Measurements from ENCODE around the gene PLB1. TPM values are rescaled to one million over a fixed set of nuclear protein-coding genes. Genes with fewer than 3 reads are reported as not detected.

Gene PLB1
- total and polyA plus RNA-seq, 2 donors (not counting 1 experiment from before 2014, with no cell fraction given) = 0.25 to 0.51 TPM

DNA sequence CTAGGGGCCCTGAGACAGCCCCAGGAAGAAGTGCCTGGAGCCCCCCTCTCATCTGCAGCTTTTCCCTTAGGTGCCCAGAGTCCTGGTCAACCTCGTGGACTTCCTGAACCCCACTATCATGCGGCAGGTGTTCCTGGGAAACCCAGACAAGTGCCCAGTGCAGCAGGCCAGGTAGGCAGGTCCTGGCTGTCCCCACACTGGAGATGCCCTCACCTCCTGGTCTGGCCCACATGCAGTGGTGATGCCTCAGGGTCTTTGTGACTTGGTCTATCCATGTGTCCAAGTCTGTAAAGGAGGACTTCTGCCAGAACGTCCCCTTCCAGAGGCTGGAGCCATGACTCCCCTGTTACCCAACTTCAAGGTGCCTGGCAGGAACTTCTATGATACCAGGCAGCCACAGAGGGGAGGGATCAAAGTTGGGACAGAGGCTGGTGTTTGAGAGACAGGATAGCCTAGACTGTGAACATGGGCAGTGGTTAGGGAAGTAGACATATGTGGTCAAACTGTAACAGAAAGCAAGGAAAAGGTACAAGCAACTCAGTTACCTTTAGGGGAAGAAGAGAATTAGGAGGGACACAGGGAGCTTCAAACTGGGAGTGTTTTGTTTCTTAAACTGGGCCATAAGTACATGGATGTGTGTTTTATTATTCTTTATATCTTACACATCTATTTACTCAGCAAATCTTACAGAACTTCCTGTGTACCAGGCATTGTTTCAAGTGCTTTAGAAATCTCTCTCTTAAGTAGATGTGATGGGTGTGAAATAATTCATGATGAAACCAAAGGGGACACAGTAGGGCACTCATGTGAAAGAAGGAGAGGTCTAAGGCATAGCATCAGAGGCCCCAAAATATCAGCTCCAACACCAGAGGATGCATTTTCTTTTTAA is 107.1 kb downstream of the PLB1 start:
- Mint-ChIP-seq H3K27ac (no peak overlapping the region), H3K27me3 (no peaks in the 10 kb centered on the region), H3K9me3 (ENCODE audit: insufficient read depth) (no peaks in the 10 kb centered on the region), H3K4me1 (peaks cover 13% of the 10 kb centered on the region), H3K4me3 (no peak overlapping the region)
- Histone ChIP-seq H3K4me2 (replicated peaks; ENCODE audit: low read depth, low read length, poor library complexity, severe bottlenecking) (no peak overlapping the region), H4K20me1 (ENCODE audit: control insufficient read depth, insufficient read depth, low read length, poor library complexity, severe bottlenecking) (no peaks in the 10 kb centered on the region), H3K4me3 (ENCODE audit: control extremely low read depth in 1 of 5, extremely low read depth in 1 of 5, insufficient read depth in 1 of 5, low read depth in 2 of 5, low read length in 4 of 5) (no peak overlapping the region), H3K27ac (ENCODE audit: low read length in 2 of 2) (no peak overlapping the region), H2AFZ (ENCODE audit: insufficient read depth, low read depth, low read length, poor library complexity, severe bottlenecking) (no peak overlapping the region), H3K4me1 (ENCODE audit: control insufficient read depth in 2 of 2, insufficient read depth in 2 of 2, low read length in 2 of 2) (peaks cover 5 to 13% of the 10 kb centered on the region in 2 donors), H3K79me2 (ENCODE audit: control insufficient read depth, insufficient read depth, low read length) (no peaks in the 10 kb centered on the region), H3K36me3 (replicated peaks in 1 of 2; ENCODE audit: control extremely low read depth in 1 of 2, control insufficient read depth in 1 of 2, extremely low read depth in 1 of 2, insufficient read depth in 2 of 2, low read length in 1 of 2) (no peaks in the 10 kb centered on the region), H3K9ac (ENCODE audit: low read length) (no peak overlapping the region), H3K27me3 (replicated peaks in 1 of 4; ENCODE audit: control extremely low read depth in 1 of 4, control insufficient read depth in 3 of 4, insufficient read depth in 4 of 4, low read length in 3 of 4) (no peaks in the 10 kb centered on the region), H3K9me3 (ENCODE audit: control extremely low read depth in 1 of 3, control insufficient read depth in 2 of 3, insufficient read depth in 1 of 3, low read length in 2 of 3) (no peaks in the 10 kb centered on the region)
- TF ChIP-seq, protein P1, sequence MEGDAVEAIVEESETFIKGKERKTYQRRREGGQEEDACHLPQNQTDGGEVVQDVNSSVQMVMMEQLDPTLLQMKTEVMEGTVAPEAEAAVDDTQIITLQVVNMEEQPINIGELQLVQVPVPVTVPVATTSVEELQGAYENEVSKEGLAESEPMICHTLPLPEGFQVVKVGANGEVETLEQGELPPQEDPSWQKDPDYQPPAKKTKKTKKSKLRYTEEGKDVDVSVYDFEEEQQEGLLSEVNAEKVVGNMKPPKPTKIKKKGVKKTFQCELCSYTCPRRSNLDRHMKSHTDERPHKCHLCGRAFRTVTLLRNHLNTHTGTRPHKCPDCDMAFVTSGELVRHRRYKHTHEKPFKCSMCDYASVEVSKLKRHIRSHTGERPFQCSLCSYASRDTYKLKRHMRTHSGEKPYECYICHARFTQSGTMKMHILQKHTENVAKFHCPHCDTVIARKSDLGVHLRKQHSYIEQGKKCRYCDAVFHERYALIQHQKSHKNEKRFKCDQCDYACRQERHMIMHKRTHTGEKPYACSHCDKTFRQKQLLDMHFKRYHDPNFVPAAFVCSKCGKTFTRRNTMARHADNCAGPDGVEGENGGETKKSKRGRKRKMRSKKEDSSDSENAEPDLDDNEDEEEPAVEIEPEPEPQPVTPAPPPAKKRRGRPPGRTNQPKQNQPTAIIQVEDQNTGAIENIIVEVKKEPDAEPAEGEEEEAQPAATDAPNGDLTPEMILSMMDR (IDR thresholded peaks at IDR 0.05) = no peak
- TF ChIP-seq EZH2 (IDR thresholded peaks at IDR 0.05; ENCODE audit: borderline replicate concordance, insufficient read depth, low read depth, low read length, poor library complexity, severe bottlenecking) = no peak
- DNase-seq = no peak
- POLR2A ChIA-PET = no interaction called here
- intact Hi-C loops (cut with micrococcal nuclease) = no loop called here
- CTCF ChIA-PET = interaction anchor here (1.8 kb wide), 1 partner anchor 8 kb away, joined by 10 read pairs; no protein-coding TSS in a partner anchor
- 80% methylated on average over 3 of the region's 3 CpGs for WGBS (ENCODE audit: insufficient coverage)
- ATAC-seq (ENCODE audit: low read depth) = no peak

GRCh38 chr2:28603821-28604220 is 108.0 kb downstream of the PLB1 start:
- H3K79me2 ChIP-seq (ENCODE audit: control insufficient read depth, insufficient read depth, low read length) = no peaks in the 10 kb centered on the region
- ChIA-PET POLR2A (no interaction called here), CTCF (interaction anchor here (1.8 kb wide), 1 partner anchor 9 kb away, joined by 10 read pairs; no protein-coding TSS in a partner anchor)
- H3K9ac ChIP-seq (ENCODE audit: low read length) = no peak overlapping the region
- 94% methylated on average over 7 of the region's 10 CpGs for WGBS (ENCODE audit: insufficient coverage)
- no peak overlapping the region for H3K4me3 Mint-ChIP-seq
- H3K4me1 ChIP-seq (ENCODE audit: control insufficient read depth in 2 of 2, insufficient read depth in 2 of 2, low read length in 2 of 2) = peaks cover 5 to 13% of the 10 kb centered on the region in 2 donors
- H4K20me1 ChIP-seq (ENCODE audit: control insufficient read depth, insufficient read depth, low read length, poor library complexity, severe bottlenecking) = no peaks in the 10 kb centered on the region
- H3K27me3 ChIP-seq (replicated peaks in 1 of 4; ENCODE audit: control extremely low read depth in 1 of 4, control insufficient read depth in 3 of 4, insufficient read depth in 4 of 4, low read length in 3 of 4) = no peaks in the 10 kb centered on the region
- H3K36me3 ChIP-seq (replicated peaks in 1 of 2; ENCODE audit: control extremely low read depth in 1 of 2, control insufficient read depth in 1 of 2, extremely low read depth in 1 of 2, insufficient read depth in 2 of 2, low read length in 1 of 2) = no peaks in the 10 kb centered on the region
- H3K27ac Mint-ChIP-seq = no peak overlapping the region
- H3K4me2 ChIP-seq (replicated peaks; ENCODE audit: low read depth, low read length, poor library complexity, severe bottlenecking) = no peak overlapping the region
- ATAC-seq (ENCODE audit: low read depth) (no peak), DNase-seq (no peak)
- H3K27ac ChIP-seq (ENCODE audit: low read length in 2 of 2) = no peak overlapping the region
- peaks cover 13% of the 10 kb centered on the region for H3K4me1 Mint-ChIP-seq
- H3K9me3 ChIP-seq (ENCODE audit: control extremely low read depth in 1 of 3, control insufficient read depth in 2 of 3, insufficient read depth in 1 of 3, low read length in 2 of 3) = no peaks in the 10 kb centered on the region
- no peak overlapping the region for H2AFZ ChIP-seq (ENCODE audit: insufficient read depth, low read depth, low read length, poor library complexity, severe bottlenecking)
- TF ChIP-seq, protein P1 (IDR thresholded peaks at IDR 0.05) = no peak
- TF ChIP-seq EZH2 (IDR thresholded peaks at IDR 0.05; ENCODE audit: borderline replicate concordance, insufficient read depth, low read depth, low read length, poor library complexity, severe bottlenecking) = no peak
- no peak overlapping the region for H3K4me3 ChIP-seq (ENCODE audit: control extremely low read depth in 1 of 5, extremely low read depth in 1 of 5, insufficient read depth in 1 of 5, low read depth in 2 of 5, low read length in 4 of 5)
- intact Hi-C loops (cut with micrococcal nuclease) = no loop called here
- H3K9me3 Mint-ChIP-seq (ENCODE audit: insufficient read depth) = no peaks in the 10 kb centered on the region
- no peaks in the 10 kb centered on the region for H3K27me3 Mint-ChIP-seq
